GM18520 (cell line): ENCODE results near the gene AS3MT.
"Not testable (repeated sequence)": the region's sequence is repeated elsewhere in the genome, so short reads cannot be mapped to it uniquely, and the experiment has no call there.

Experiments used
- ATAC-seq: cut with Tn5 transposase; IDR thresholded peaks from one replicate; pipeline ENCODE4 v1.9.1; 2021; ENCODE audit not compliant: unreplicated experiment

AS3MT gene

DNA sequence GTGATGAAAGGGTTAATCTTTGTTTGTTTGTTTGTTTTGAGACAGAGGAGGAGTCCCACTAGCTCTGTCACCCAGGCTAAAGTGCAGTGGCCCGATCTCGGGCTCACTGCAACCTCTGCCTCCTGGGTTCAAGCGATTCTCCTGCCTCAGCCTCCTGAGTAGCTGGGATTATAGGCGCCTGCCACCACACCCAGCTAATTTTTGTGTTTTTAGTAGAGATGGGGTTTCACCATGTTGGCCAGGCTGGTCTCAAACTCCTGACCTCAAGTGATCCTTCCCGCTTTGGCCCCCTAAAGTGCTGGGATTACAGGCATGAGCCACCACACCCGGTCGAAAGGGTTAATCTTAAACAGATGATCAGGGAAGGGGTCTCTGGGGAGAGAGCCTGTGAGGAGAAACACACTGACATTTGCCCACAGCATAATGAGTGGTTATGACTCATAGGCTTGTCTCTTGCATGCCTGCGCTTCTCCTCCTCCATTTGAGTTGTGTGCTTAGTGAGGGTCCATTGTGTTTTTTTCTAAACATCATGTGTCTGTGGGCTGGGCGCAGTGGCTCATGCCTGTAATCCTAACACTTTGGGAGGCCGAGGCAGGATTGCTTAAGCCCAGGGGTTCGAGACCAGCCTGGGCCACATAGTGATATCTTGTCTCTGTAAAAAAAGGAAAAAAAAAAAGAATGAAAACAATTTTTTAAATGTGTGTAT is 13.4 kb upstream of the AS3MT start:
- not testable (repeated sequence) for ATAC-seq

GRCh38 chr10:102856758-102857424 is 12.4 kb upstream of the AS3MT start:
- ATAC-seq = no peak

GRCh38 chr10:102859911-102860310 is 9.4 kb upstream of the AS3MT start:
- no peak for ATAC-seq

DNA sequence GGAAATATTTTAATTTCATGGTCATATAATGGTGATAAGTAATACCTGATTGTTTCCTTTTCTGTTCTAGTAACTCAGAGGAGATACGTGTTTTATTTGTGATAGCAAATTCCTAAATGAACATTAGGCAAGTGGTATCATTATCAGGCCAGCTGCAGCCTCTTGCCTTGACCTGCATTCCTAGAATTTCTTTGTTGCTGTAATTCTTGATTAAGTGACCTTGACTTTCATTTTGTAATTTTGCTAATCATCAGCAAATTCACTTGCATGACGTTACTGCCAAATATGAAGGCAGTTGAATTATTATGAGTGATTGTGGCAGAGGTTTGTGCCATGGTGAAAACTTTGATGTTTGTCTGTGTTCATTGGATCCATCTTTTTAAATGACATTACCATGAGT is 5.6 kb upstream of the AS3MT start:
- no peak for ATAC-seq

DNA sequence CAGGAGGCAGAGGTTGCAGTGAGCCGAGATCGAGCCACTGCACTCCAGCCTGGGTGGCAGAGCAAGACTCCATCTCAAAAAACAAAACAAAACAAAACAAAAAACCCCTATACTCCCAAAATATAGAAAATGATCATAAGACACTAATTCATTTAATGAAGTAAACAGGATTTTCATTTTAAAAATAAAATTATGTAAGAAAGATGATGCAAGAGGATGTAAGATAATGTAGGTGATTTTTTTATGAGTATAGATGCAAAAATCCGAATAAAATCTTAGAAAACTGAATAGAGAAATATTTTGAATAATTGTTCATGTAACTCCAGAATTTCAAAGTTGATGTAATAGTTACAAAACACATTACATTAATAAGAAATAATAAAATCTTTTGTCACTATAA is 3.6 kb upstream of the AS3MT start:
- ATAC-seq = no peak

DNA sequence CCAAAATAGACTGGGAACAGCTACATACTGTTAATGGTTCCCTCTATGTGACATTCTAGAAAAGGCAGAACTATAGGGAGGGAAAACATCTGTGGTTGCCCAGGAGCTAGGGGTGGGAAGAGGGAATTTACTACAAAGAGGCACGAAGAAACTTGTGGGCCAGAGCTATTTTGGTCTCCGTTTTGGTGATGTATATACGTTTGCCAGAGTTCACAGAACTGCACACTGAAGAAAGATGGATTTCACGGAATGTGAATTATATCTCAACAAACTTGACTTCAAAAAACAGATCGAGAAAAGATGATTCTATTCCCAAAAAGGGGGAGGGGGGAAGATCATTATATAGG is 386 bp upstream of the AS3MT start:
- no peak for ATAC-seq

- no peak for ATAC-seq
Measured at GRCh38 chr10:102870221-102870620, 951 bp downstream of the AS3MT start.

DNA sequence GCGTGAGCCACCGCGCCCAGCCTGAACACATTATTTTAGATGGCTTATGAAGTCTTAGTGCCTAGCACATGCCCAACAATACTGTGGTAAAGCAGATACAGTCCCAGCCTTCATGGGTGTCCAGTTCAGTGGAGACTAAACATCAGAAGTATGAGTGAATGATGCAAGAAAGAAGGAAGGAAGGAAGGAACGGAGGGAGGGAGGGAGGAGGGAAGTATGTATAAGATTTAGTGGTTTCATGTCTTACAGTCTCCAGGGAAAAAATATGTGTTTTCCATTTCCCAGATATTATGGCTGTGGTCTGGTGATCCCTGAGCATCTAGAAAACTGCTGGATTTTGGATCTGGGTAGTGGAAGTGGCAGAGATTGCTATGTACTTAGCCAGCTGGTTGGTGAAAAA is 2.9 kb downstream of the AS3MT start:
- no peak for ATAC-seq

DNA sequence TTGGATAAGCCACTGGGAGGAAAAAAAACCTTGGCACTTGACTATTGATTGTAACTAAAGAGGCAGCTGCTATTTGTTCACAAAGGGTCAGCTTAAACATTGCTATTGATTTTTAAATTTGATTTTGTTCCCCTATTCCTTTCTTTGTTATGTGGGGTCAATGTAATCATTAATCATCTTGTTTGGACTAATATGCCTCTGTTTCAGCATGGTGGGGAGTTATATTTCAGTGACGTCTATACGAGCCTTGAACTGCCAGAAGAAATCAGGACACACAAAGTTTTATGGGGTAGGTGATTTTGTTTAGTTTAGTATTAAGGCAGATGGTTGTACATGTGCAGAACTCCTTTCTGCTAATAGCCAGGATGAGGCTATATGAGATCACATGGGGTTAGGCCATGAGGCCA is 7.5 kb downstream of the AS3MT start:
- no peak for ATAC-seq

GRCh38 chr10:102878629-102879028 is 9.4 kb downstream of the AS3MT start:
- no peak for ATAC-seq

DNA sequence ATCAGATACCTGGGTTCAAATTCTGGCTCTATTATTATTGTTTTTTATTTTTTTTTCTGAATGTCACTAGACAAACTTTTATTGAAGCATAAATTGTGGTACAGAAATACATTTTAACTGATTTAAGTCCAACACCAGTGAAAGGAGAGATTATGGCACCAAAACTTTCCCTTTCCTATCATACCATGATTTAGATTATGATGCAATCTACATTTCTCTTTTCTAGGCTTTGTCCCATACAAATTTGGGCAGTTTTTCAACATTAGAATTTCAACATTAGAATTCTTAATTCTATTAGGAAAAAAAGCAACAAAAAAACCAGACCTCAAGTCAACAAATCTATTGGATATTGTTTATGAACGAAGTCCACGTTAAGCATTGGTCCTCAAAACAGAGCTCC is 11.0 kb downstream of the AS3MT start:
- no peak for ATAC-seq

- no peak for ATAC-seq
Measured at GRCh38 chr10:102888048-102888447, 18.8 kb downstream of the AS3MT start.

DNA sequence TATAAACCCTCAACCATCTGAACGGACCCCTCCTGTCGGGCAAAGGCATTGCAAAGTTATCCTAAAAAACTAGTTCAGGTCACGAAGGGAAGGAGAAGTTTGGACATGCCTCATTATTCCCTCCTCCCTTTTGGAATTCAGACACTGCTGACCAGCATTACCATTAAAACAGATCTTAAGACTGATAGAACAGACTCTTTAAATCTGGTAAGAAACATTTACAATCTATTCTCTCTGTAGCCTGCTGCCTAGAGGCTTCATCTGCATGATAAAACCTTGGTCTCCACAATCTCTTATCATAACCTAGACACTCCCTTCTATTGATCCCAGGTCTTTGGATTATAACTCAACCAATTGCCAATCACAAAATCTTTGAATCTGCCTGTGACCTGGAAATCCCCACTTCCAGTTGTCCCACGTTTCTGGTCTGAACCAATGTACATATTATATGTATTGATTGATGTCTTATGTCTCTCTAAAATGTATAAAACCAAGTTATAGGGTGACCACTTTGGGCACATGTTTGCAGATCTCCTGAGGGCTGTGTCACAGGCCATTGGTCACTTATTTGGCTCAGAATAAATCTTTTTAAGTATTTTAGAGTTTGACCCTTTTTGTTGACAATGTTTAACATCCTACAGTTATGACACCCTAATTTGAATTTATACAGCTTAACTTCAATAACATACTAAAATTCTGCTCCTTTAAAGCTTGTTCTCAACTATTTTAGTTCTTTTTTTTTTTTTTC is 25.4 kb downstream of the AS3MT start:
- no peak for ATAC-seq

- ATAC-seq = no peak
Measured at GRCh38 chr10:102900006-102900405, 30.7 kb downstream of the AS3MT start.

DNA sequence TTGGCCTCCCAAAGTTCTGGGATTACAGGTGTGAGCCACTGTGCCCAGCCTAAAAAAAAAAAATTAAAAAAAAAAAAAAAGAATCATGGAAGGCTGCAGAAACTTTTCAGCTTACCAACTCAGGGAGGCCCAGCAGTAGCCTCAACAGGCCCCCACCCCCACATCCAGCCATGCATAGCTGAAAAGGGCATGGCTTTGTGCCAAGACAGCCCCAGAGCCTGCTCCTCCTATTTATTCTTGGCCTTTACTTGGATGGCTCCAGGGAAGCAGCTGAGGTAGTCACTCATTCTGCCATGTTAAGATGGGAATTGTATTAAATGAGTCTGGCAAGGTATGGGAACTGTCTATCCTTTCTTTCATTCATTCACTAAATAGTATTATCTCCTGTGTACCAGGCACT is 35.1 kb downstream of the AS3MT start:
- ATAC-seq = no peak

GRCh38 chr10:102906507-102906906 is 37.2 kb downstream of the AS3MT start:
- ATAC-seq = no peak

GRCh38 chr10:102914781-102915180 is 45.5 kb downstream of the AS3MT start:
- no peak for ATAC-seq

GRCh38 chr10:102916173-102916572 is 46.9 kb downstream of the AS3MT start:
- ATAC-seq = no peak

GRCh38 chr10:102917314-102917961 is 48.2 kb downstream of the AS3MT start:
- peak; percentile 18 for ATAC-seq

DNA sequence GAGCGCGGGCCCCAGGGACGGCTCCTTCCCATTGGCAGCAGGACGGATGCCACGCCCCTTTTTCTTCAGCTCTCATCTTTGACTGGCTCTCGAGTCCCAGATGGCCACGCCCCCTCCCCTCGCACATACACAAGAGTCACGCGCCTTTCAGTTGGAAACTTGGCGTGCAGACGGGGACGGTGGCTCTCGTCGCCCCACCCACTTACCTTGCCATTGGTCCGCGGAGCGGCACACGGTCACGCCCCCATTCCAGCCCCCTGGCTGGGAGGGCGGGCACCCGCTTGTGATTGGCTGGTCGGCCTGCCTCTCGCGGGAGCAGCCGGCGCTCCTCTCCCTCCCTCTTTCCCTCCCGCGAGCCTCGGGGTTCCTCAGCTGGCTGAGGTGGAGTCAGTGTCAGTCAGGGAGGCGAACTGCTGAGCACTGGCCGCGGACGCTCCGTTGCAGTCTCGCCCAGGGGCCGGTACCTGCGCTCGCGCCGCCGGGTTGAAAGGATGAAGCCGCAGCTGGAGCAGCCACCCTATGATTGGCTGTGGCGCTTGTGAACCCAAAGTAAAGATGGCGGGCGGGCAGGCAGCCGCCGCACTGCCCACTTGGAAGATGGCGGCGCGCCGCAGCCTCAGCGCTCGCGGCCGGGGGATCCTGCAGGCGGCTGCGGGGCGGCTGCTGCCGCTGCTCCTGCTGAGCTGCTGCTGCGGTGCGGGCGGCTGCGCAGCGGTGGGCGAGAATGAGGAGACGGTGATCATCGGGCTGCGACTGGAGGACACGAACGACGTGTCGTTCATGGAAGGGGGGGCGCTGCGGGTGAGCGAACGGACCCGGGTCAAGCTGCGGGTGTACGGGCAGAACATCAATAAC is 48.9 kb downstream of the AS3MT start, which contains the start of gene CNNM2:
TSS of gene CNNM2 (plus strand) at position 333 of the 855 bp plus-strand sequence. CDS start at position 520, 187 bp downstream.
- ATAC-seq = peak; percentile 82

DNA sequence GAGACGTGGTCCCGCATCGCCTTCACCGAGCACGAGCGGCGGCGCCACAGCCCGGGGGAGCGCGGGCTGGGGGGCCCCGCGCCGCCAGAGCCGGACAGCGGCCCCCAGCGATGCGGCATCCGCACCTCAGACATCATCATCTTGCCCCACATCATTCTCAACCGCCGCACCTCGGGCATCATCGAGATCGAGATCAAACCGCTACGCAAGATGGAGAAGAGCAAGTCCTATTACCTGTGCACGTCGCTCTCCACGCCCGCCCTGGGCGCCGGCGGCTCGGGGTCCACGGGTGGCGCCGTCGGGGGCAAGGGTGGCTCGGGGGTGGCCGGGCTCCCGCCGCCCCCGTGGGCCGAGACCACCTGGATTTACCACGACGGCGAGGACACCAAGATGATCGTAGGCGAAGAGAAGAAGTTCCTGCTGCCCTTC is 49.6 kb downstream of the AS3MT start:
- no peak for ATAC-seq
